WERI-Rb-1 (cell line): ENCODE data around the gene ATXN1.

Source experiments
- DNase-seq: peaks from one replicate; pipeline ENCODE4 v3.0.0-alpha.2; 2020
- H3K27ac ChIP-seq: fragments of 250-450 bp; sonication (Bioruptor Pico); 2 replicates; pipeline ENCODE4 v1.5.1; 2020; ENCODE audit warnings: mild to moderate bottlenecking, moderate library complexity
- H3K27me3 ChIP-seq: fragments of 250-450 bp; sonication (Bioruptor Pico); 2 replicates; pipeline ENCODE4 v1.5.1; 2021; ENCODE audit warnings: mild to moderate bottlenecking, low read depth, moderate library complexity; ENCODE audit not compliant: insufficient read depth, severe bottlenecking
- H3K36me3 ChIP-seq: fragments of 250-450 bp; sonication (Bioruptor Pico); 2 replicates; pipeline ENCODE4 v1.5.1; 2020; ENCODE audit warnings: mild to moderate bottlenecking, moderate library complexity
- H3K4me3 ChIP-seq: 2 replicates; pipeline ENCODE4 v1.5.1; 2011; ENCODE audit warnings: low read depth, mild to moderate bottlenecking, control low read depth, low read length
- H3K9me3 ChIP-seq: fragments of 250-450 bp; sonication (Bioruptor Pico); 2 replicates; pipeline ENCODE4 v1.5.1; 2021; ENCODE audit warnings: mild to moderate bottlenecking, moderate library complexity; ENCODE audit not compliant: severe bottlenecking
- CTCF ChIP-seq: IDR thresholded peaks from 2 replicates; pipeline ENCODE4 v1.5.1; 2011; ENCODE audit warnings: low read depth, mild to moderate bottlenecking, control low read depth, inconsistent platforms, low read length

The ATXN1 gene

GRCh38 chr6:16653226-16653625 is 108.0 kb downstream of the ATXN1 start:
- no peak for TF ChIP-seq CTCF
- H3K27ac ChIP-seq, result no peak overlapping the region
- H3K27me3 ChIP-seq, result no peaks in the 10 kb centered on the region
- H3K36me3 ChIP-seq, result no peaks in the 10 kb centered on the region
- no peaks in the 10 kb centered on the region for H3K9me3 ChIP-seq
- DNase-seq, result no peak
- no peak overlapping the region for H3K4me3 ChIP-seq

DNA sequence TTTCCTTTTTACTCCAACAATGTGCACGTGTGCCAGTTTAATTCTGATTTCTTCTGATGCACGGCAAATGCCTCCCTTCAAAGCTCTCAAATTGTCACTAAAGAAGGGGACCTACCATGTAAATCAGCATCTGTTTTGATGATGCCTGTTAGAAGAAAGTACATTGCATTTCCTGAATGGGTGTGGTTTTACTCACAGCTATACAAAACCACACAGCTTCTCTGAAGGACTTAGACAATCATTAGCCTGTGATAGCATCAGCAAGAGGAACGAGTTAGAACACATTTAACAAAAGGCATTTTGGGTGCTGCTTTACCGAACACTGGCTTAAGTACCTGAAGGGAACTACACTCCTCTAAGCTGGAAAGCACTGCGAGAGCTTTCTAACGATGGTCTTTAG is 109.4 kb downstream of the ATXN1 start:
- H3K4me3 ChIP-seq, result no peak overlapping the region
- H3K9me3 ChIP-seq, result no peaks in the 10 kb centered on the region
- no peaks in the 10 kb centered on the region for H3K27me3 ChIP-seq
- no peaks in the 10 kb centered on the region for H3K36me3 ChIP-seq
- no peak for TF ChIP-seq CTCF
- no peak overlapping the region for H3K27ac ChIP-seq
- no peak for DNase-seq

DNA sequence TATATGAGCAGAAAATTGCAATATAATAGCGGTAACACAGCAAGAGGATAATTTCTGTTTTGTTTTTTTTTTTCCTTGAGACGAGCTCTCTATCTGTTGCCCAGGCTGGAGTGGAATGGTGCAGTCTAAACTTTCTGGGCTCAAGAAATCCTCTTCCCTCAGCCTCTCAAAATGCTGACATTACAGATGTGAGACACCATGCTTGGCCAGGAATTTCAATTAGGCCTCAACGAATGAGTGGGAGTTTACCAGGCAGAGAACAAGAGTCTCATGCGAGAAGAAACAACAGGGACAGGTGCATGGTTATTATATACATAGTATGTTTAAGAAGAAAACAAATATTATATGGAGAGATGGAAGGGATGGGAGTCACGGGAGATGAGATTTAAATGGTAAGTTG is 111.4 kb downstream of the ATXN1 start:
- TF ChIP-seq CTCF, result no peak
- Histone ChIP-seq H3K9me3 (no peaks in the 10 kb centered on the region), H3K27me3 (no peaks in the 10 kb centered on the region), H3K4me3 (no peak overlapping the region), H3K27ac (no peak overlapping the region), H3K36me3 (no peaks in the 10 kb centered on the region)
- DNase-seq, result no peak

- no peak overlapping the region for H3K4me3 ChIP-seq
- no peaks in the 10 kb centered on the region for H3K27me3 ChIP-seq
- H3K9me3 ChIP-seq, result no peaks in the 10 kb centered on the region
- no peak overlapping the region for H3K27ac ChIP-seq
- TF ChIP-seq CTCF, result no peak
- H3K36me3 ChIP-seq, result no peaks in the 10 kb centered on the region
- no peak for DNase-seq
Observed at GRCh38 chr6:16649241-16649640, 112.0 kb downstream of the ATXN1 start.

GRCh38 chr6:16648003-16648402 is 113.3 kb downstream of the ATXN1 start:
- Histone ChIP-seq H3K27ac (no peak overlapping the region), H3K9me3 (no peaks in the 10 kb centered on the region), H3K36me3 (no peaks in the 10 kb centered on the region), H3K4me3 (no peak overlapping the region), H3K27me3 (no peaks in the 10 kb centered on the region)
- no peak for DNase-seq
- TF ChIP-seq CTCF, result no peak

DNA sequence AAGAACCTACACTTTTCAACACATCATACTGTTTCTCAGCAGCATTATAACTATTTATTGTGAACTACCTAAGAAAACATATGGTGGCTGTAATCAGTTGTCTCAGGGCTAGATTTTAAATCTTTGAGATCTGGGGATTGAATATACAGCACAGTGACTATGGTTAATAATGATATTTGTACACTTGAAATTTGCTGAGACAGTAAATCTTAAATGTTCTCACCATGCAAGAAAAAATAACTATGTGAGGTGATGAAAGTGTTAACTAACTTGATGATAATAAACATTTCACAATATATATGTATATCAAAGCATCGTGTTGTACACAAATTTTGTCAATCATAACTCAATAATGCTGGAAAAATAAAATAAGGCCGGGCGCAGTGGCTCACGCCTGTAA is 113.8 kb downstream of the ATXN1 start:
- Histone ChIP-seq H3K27me3 (no peaks in the 10 kb centered on the region), H3K4me3 (no peak overlapping the region), H3K36me3 (no peaks in the 10 kb centered on the region), H3K9me3 (no peaks in the 10 kb centered on the region), H3K27ac (no peak overlapping the region)
- no peak for DNase-seq
- no peak for TF ChIP-seq CTCF
